G401 (cell line): Measurements from ENCODE around the gene NDUFAB1. TPM values are rescaled to one million over a fixed set of nuclear protein-coding genes. Genes with fewer than 3 reads are reported as not detected.
"Not testable (repeated sequence)": the region's sequence is repeated elsewhere in the genome, so short reads cannot be mapped to it uniquely, and the experiment has no call there.

ENCODE experiments used
- DNase-seq: peaks from one replicate; pipeline ENCODE4 v3.0.0-alpha.2; 2015; ENCODE audit warnings: low spot score
- in situ Hi-C: cut with HindIII; loops from 2 replicates; pipeline ENCODE4 v1.10.0; 2016; ENCODE audit warnings: low sequenced_read_pairs, mixed read lengths
- total RNA-seq: library from RNA; depleted of rRNA; stranded (reverse); fragments of >200 nt; shearing (Covaris generic); gene quantifications from 2 replicates; pipeline ENCODE4 v1.2.3, GENCODE V29; 2014; rRNA removed

NDUFAB1 gene
- 117 and 147 TPM in 2 replicates for total RNA-seq

- in situ Hi-C loops = no loop called here
- peak; percentile 88 for DNase-seq
Observed at GRCh38 chr16:23595951-23596720, at the start of gene NDUFAB1. Gene NDUFAB1, minus strand, starts transcription at chr16:23596316. Its CDS starts 26 bp downstream, at chr16:23596290.

GRCh38 chr16:23642246-23642774, 46.2 kb upstream of the NDUFAB1 start:
- no peak for DNase-seq
- in situ Hi-C loops = no loop called here

- in situ Hi-C loops = no loop called here
- DNase-seq = peak; percentile 94
Observed at GRCh38 chr16:23640931-23641765, 45.0 kb upstream of the NDUFAB1 start, which contains the start of the genes DCTN5 and PALB2. Gene DCTN5, plus strand, starts transcription at chr16:23641466. Its CDS starts 77 bp downstream, at chr16:23641543. Gene PALB2, minus strand, starts transcription at chr16:23641310. Its CDS starts 153 bp downstream, at chr16:23641157.

- DNase-seq = no peak
- in situ Hi-C loops = no loop called here
Observed at GRCh38 chr16:23640615-23640930, 44.5 kb upstream of the NDUFAB1 start.

GRCh38 chr16:23635958-23636357, 39.8 kb upstream of the NDUFAB1 start:
- no peak for DNase-seq
- in situ Hi-C loops = no loop called here

- in situ Hi-C loops = no loop called here
Observed at GRCh38 chr16:23634461-23635036, 38.4 kb upstream of the NDUFAB1 start.

GRCh38 chr16:23631874-23632273, 35.8 kb upstream of the NDUFAB1 start:
- in situ Hi-C loops, DNase-seq: not testable (repeated sequence)

More at GRCh38 chr16:23634461-23635036, 38.4 kb upstream of the NDUFAB1 start:
- no peak for DNase-seq

- no peak for DNase-seq
- in situ Hi-C loops = no loop called here
Observed at GRCh38 chr16:23629516-23629915, 33.4 kb upstream of the NDUFAB1 start.

- in situ Hi-C loops = no loop called here
- no peak for DNase-seq
Observed at GRCh38 chr16:23624092-23624491, 28.0 kb upstream of the NDUFAB1 start.

- no peak for DNase-seq
- in situ Hi-C loops = no loop called here
Observed at GRCh38 chr16:23615805-23616204, 19.7 kb upstream of the NDUFAB1 start.

GRCh38 chr16:23611936-23612335, 15.8 kb upstream of the NDUFAB1 start:
- in situ Hi-C loops = no loop called here
- DNase-seq = no peak

GRCh38 chr16:23610905-23611304, 14.8 kb upstream of the NDUFAB1 start:
- DNase-seq, in situ Hi-C loops: not testable (repeated sequence)

- no peak for DNase-seq
- in situ Hi-C loops = no loop called here
Observed at GRCh38 chr16:23609929-23610328, 13.8 kb upstream of the NDUFAB1 start.

GRCh38 chr16:23608194-23608593, 12.1 kb upstream of the NDUFAB1 start:
- in situ Hi-C loops = no loop called here
- no peak for DNase-seq

GRCh38 chr16:23607726-23608125, 11.6 kb upstream of the NDUFAB1 start:
- in situ Hi-C loops = no loop called here
- no peak for DNase-seq

GRCh38 chr16:23597003-23597756, 1.1 kb upstream of the NDUFAB1 start:
- DNase-seq = peak; percentile 40

GRCh38 chr16:23595246-23595950, 718 bp downstream of the NDUFAB1 start:
- peak; percentile 5 for DNase-seq
- in situ Hi-C loops = no loop called here

More at GRCh38 chr16:23597003-23597756, 1.1 kb upstream of the NDUFAB1 start:
- in situ Hi-C loops = no loop called here

- in situ Hi-C loops = no loop called here
- DNase-seq = no peak
Observed at GRCh38 chr16:23594186-23594585, 1.9 kb downstream of the NDUFAB1 start.
